GM12874 (cell line): Measurements from ENCODE around the gene MMS19.

ENCODE experiments used
- CTCF ChIP-seq: IDR thresholded peaks from 2 replicates; pipeline ENCODE4 v1.5.1; 2011; ENCODE audit warnings: low read depth, mild to moderate bottlenecking, control low read depth, low read length, moderate library complexity; ENCODE audit not compliant: insufficient read depth

MMS19 gene

GRCh38 chr10:97435211-97435610 lies 63.0 kb downstream of the MMS19 start:
- no peak for TF ChIP-seq CTCF

GRCh38 chr10:97434557-97434956 lies 63.7 kb downstream of the MMS19 start:
- no peak for TF ChIP-seq CTCF

GRCh38 chr10:97434055-97434454 lies 64.2 kb downstream of the MMS19 start:
- TF ChIP-seq CTCF: no peak

- no peak for TF ChIP-seq CTCF
Observed at GRCh38 chr10:97428572-97428981, 69.6 kb downstream of the MMS19 start.

- TF ChIP-seq CTCF: no peak
Observed at GRCh38 chr10:97427571-97428179, 70.5 kb downstream of the MMS19 start.

- TF ChIP-seq CTCF: no peak
Observed at GRCh38 chr10:97426776-97427570, 71.2 kb downstream of the MMS19 start.

GRCh38 chr10:97425964-97426775 lies 72.1 kb downstream of the MMS19 start, which contains the start of gene PGAM1:
Gene PGAM1 (plus strand): TSS chr10:97426191. CDS start chr10:97426308, 117 bp downstream.
- TF ChIP-seq CTCF: peak; percentile 92
